A549 (cell line): ENCODE data around the gene CD200R1. TPM values are rescaled to one million over a fixed set of nuclear protein-coding genes. Genes with fewer than 3 reads are reported as not detected.

ENCODE experiments used
- ATAC-seq, 2 experiments: fragments of 200-7000 bp in 1 of 2; fragments of >200 bp in 1 of 2; cut with Nextera tagmentation in 1 of 2; cut with Tn5 transposase in 1 of 2; 3 replicates each; pipeline versions ENCODE4 v1.8.0 to v1.9.1; 2018 to 2020; ENCODE audit warnings: mild to moderate bottlenecking in 1 of 2, moderate library complexity in 1 of 2
- CTCF ChIA-PET: fragments of 300-600 bp; sonication (Branson Sonifier 250); formaldehyde crosslinking; extraction: SDS; loops from one replicate; lab custom pipeline; 2021; ENCODE audit warnings: antibody characterized with exemption, inconsistent platforms; lab: Yijun Ruan, JAX
- POLR2A ChIA-PET: fragments of 350-600 bp; formaldehyde crosslinking; extraction: SDS; loops from one replicate; lab custom pipeline; 2021; ENCODE audit warnings: antibody characterized with exemption, inconsistent platforms; lab: Yijun Ruan, JAX
- DNase-seq, 2 experiments: peaks; one replicate each; pipeline versions ENCODE4 v3.0.0 to v3.0.0-alpha.2; 2011 to 2016; ENCODE audit warnings: low read depth in 1 of 2, low spot score in 1 of 2
- FAIRE-seq: peaks from 2 replicates; lab custom pipeline; 2011; peaks lifted over from hg19 to GRCh38; lab: Jason Lieb, UNC
- H3K27ac ChIP-seq, 2 experiments: fragments of >200 bp; sonication (Bioruptor Twin); formaldehyde crosslinking; 3 replicates each; pipeline ENCODE4 v1.5.1; 2016 to 2017
- H3K4me1 ChIP-seq: fragments of >200 bp; sonication (Bioruptor Twin); formaldehyde crosslinking; 3 replicates; pipeline ENCODE4 v1.6.1; 2016
- H3K4me2 ChIP-seq: fragments of >200 bp; sonication (Bioruptor Twin); formaldehyde crosslinking; 3 replicates; pipeline ENCODE4 v1.6.1; 2016
- H3K4me3 ChIP-seq: fragments of >200 bp; sonication (Bioruptor Twin); formaldehyde crosslinking; 3 replicates; pipeline ENCODE4 v1.5.1; 2016
- H3K9me3 ChIP-seq: fragments of >200 bp; sonication (Bioruptor Twin); formaldehyde crosslinking; 3 replicates; pipeline ENCODE4 v1.6.1; 2016
- BCL3 ChIP-seq: fragments of >200 bp; sonication (Bioruptor Twin); formaldehyde crosslinking; IDR thresholded peaks from 3 replicates; pipeline ENCODE4 v1.6.1; 2016
- CEBPB ChIP-seq, 2 experiments: fragments of >200 bp in 1 of 2; sonication (Bioruptor Twin) in 1 of 2; formaldehyde crosslinking in 1 of 2; IDR thresholded peaks; 2 replicates each; pipeline ENCODE4 v1.6.1; 2012 to 2016
- CHD2 ChIP-seq: fragments of 150-350 bp; IDR thresholded peaks from 2 replicates; pipeline ENCODE4 v1.6.1; 2014; ENCODE audit warnings: low read length; ENCODE audit not compliant: partially characterized antibody
- CHD4 ChIP-seq: fragments of 200-600 bp; sonication (generic); IDR thresholded peaks from 2 replicates; pipeline ENCODE4 v1.6.1; 2016; ENCODE audit warnings: antibody characterized with exemption, mild to moderate bottlenecking, borderline replicate concordance
- CTCF ChIP-seq: fragments of >200 bp; sonication (Bioruptor Twin); formaldehyde crosslinking; IDR thresholded peaks from 3 replicates; pipeline ENCODE4 v1.5.1; 2016
- E2F6 ChIP-seq: IDR thresholded peaks from 2 replicates; pipeline ENCODE4 v1.6.1; 2012; ENCODE audit warnings: low read depth, borderline replicate concordance
- EHF ChIP-seq: fragments of 250-450 bp; sonication (Bioruptor Pico); IDR thresholded peaks from 2 replicates; pipeline ENCODE4 v1.5.0; 2020; ENCODE audit warnings: mild to moderate bottlenecking
- EHMT2 ChIP-seq: fragments of 200-600 bp; sonication (generic); IDR thresholded peaks from 2 replicates; pipeline ENCODE4 v1.6.1; 2016; ENCODE audit warnings: antibody characterized with exemption, low read depth, mild to moderate bottlenecking, moderate library complexity
- FOXS1 ChIP-seq: fragments of 250-450 bp; sonication (Bioruptor Pico); IDR thresholded peaks from 2 replicates; pipeline ENCODE4 v1.5.0; 2020; ENCODE audit warnings: mild to moderate bottlenecking, moderate library complexity
- GATA3 ChIP-seq: IDR thresholded peaks from 2 replicates; pipeline ENCODE4 v1.6.1; 2012; ENCODE audit warnings: borderline replicate concordance
- HOXA7 ChIP-seq: fragments of 250-450 bp; sonication (Bioruptor Pico); IDR thresholded peaks from 2 replicates; pipeline ENCODE4 v1.5.0; 2020; ENCODE audit warnings: mild to moderate bottlenecking, moderate library complexity
- KDM5A ChIP-seq: fragments of 200-600 bp; sonication (generic); IDR thresholded peaks from 2 replicates; pipeline ENCODE4 v1.6.1; 2016; ENCODE audit warnings: antibody characterized with exemption, mild to moderate bottlenecking
- MAZ ChIP-seq: fragments of 150-350 bp; IDR thresholded peaks from 2 replicates; pipeline ENCODE4 v1.6.1; 2014; ENCODE audit warnings: antibody characterized with exemption, low read depth, low read length, borderline replicate concordance
- MYC ChIP-seq: IDR thresholded peaks from 2 replicates; pipeline ENCODE4 v1.6.1; 2012; ENCODE audit warnings: mild to moderate bottlenecking, inconsistent platforms, low read length, improper control_type of control experiment, borderline replicate concordance
- NPAS2 ChIP-seq: fragments of 250-450 bp; sonication (Bioruptor Pico); IDR thresholded peaks from 2 replicates; pipeline ENCODE4 v1.8.0; 2022; ENCODE audit warnings: mild to moderate bottlenecking, moderate library complexity, borderline replicate concordance
- NR3C1 ChIP-seq: fragments of >200 bp; sonication (Bioruptor Twin); formaldehyde crosslinking; IDR thresholded peaks from 3 replicates; pipeline ENCODE4 v1.6.1; 2017
- POLR2A ChIP-seq: IDR thresholded peaks from 2 replicates; pipeline ENCODE4 v1.6.1; 2012; ENCODE audit warnings: mild to moderate bottlenecking, low read length
- POLR2AphosphoS2 ChIP-seq: conservative IDR thresholded peaks from 2 replicates; pipeline ENCODE4 v1.6.1; 2012; ENCODE audit warnings: low read length, improper control_type of control experiment, inconsistent platforms
- TFCP2L1 ChIP-seq: fragments of 250-450 bp; sonication (Bioruptor Pico); IDR thresholded peaks from 2 replicates; pipeline ENCODE4 v1.5.0; 2021; ENCODE audit warnings: mild to moderate bottlenecking
- USF2 ChIP-seq: fragments of 450-650 bp; IDR thresholded peaks from 2 replicates; pipeline ENCODE4 v1.6.1; 2014; ENCODE audit warnings: antibody characterized with exemption
- ZFP36 ChIP-seq: fragments of 450-650 bp; IDR thresholded peaks from 2 replicates; pipeline ENCODE4 v1.6.1; 2014; ENCODE audit warnings: borderline replicate concordance; ENCODE audit not compliant: partially characterized antibody
- ZSCAN20 ChIP-seq: fragments of 250-450 bp; sonication (Bioruptor Pico); IDR thresholded peaks from 2 replicates; pipeline ENCODE4 v1.8.0; 2022; ENCODE audit warnings: mild to moderate bottlenecking, moderate library complexity
- WGBS: methylation state at CpG from one replicate; pipeline ENCODE4 v1.1.6; 2017; ENCODE audit errors: missing lambda C conversion rate; 5-methylcytosine and 5-hydroxymethylcytosine counted together
- polyA plus RNA-seq, 4 experiments: library from polyadenylated mRNA; depleted of rRNA in 3 of 4; stranded (reverse); fragments of >200 nt; fragmentation: RNase III in 1 of 4; extraction: RNeasy Plus Mini Kit Qiagen cat#74134 plus additional on column Dnase treatment in 1 of 4; gene quantifications; 2 replicates in 3 of 4; 3 replicates in 1 of 4; pipeline ENCODE4 v1.2.3, GENCODE V29; 2011 to 2017

CD200R1 gene
- polyA plus RNA-seq, 2 of the 4 experiments (the other 2 are of a cell fraction), result 0.08 to 0.12 TPM

GRCh38 chr3:112976953-112977352 lies 2.0 kb upstream of the CD200R1 start:
- FAIRE-seq (no peak), ATAC-seq (no peak), DNase-seq (no peak)
- WGBS, result 97% methylated on average over 2 of the region's 2 CpGs
- Histone ChIP-seq H3K4me3 (no peak overlapping the region), H3K4me1 (peaks cover 8% of the 10 kb centered on the region; the same call in 1 of the 3 replicates), H3K9me3 (no peaks in the 10 kb centered on the region), H3K27ac (no peak overlapping the region), H3K4me2 (no peak overlapping the region)
- CTCF ChIA-PET, result interaction anchor here (2.8 kb wide), 1 partner anchor 242 kb away, joined by 12 read pairs; no protein-coding TSS in a partner anchor
- POLR2A ChIA-PET, result no interaction called here
- TF ChIP-seq CTCF (no peak), POLR2A (no peak), MYC (no peak), CEBPB (IDR thresholded peaks at IDR 0.05) (no peak), EHF (CRISPR knock-in tag) (no peak), NPAS2 (no peak), ZFP36 (no peak), NR3C1 (no peak), TFCP2L1 (no peak), EHMT2 (no peak), USF2 (no peak), CHD2 (no peak), HOXA7 (CRISPR knock-in tag) (no peak), GATA3 (no peak)

- DNase-seq, result no peak
- TF ChIP-seq NR3C1, result no peak
- no peak for TF ChIP-seq E2F6
- no peak for TF ChIP-seq CHD4
- TF ChIP-seq FOXS1 (CRISPR knock-in tag), result no peak
- TF ChIP-seq ZSCAN20 (CRISPR knock-in tag), result no peak
- TF ChIP-seq CTCF, result no peak
- no peak for TF ChIP-seq KDM5A
- no peak for TF ChIP-seq BCL3
- TF ChIP-seq USF2, result no peak
- TF ChIP-seq POLR2AphosphoS2, result no peak
- TF ChIP-seq MAZ, result no peak
- POLR2A ChIA-PET, result interaction anchor here (0.7 kb wide), 1 partner anchor 241 kb away, joined by 5 read pairs; no protein-coding TSS in a partner anchor
Measured at GRCh38 chr3:112976001-112976400, 1.1 kb upstream of the CD200R1 start.

More at GRCh38 chr3:112976001-112976400, 1.1 kb upstream of the CD200R1 start:
- H3K4me3 ChIP-seq, result no peak overlapping the region
- ATAC-seq (no peak), FAIRE-seq (no peak)
- no peak overlapping the region for H3K27ac ChIP-seq
- H3K9me3 ChIP-seq, result no peaks in the 10 kb centered on the region
- no peak overlapping the region for H3K4me2 ChIP-seq
- CTCF ChIA-PET, result interaction anchor here (1.0 to 2.8 kb wide), 2 partner anchors 162 to 241 kb away, joined by 3 to 12 read pairs; no protein-coding TSS in a partner anchor
- peaks cover 12% of the 10 kb centered on the region; the same call in 2 of the 3 replicates for H3K4me1 ChIP-seq
